ENCODE data around the gene CGREF1. TPM values are rescaled to one million over a fixed set of nuclear protein-coding genes. Genes with fewer than 3 reads are reported as not detected.
A peak's percentile ranks its signal among the peaks of the same experiment; 100 is the strongest.

The CGREF1 gene
- total and polyA plus RNA-seq, 4 donors: 0.55 to 0.89 (median 0.69) TPM

DNA sequence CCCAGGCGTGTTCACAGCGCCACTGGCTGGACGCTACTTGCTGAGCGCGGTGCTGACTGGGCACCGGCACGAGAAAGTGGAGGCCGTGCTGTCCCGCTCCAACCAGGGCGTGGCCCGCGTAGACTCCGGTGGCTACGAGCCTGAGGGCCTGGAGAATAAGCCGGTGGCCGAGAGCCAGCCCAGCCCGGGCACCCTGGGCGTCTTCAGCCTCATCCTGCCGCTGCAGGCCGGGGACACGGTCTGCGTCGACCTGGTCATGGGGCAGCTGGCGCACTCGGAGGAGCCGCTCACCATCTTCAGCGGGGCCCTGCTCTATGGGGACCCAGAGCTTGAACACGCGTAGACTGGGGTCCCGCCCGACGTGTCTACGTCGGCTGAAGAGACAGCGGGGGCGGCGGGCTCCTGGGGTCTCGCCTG is 33.2 kb downstream of the CGREF1 start:
- H3K27ac ChIP-seq (ENCODE audit: low read depth in 1 of 2, low read length in 1 of 2): peak overlapping the region; percentile 92
- H3K9me3 ChIP-seq (ENCODE audit: control insufficient read depth in 4 of 4, insufficient read depth in 3 of 4, low read length in 3 of 4): no peaks in the 10 kb centered on the region
- H3K9ac ChIP-seq (ENCODE audit: insufficient read depth in 1 of 2, low read length in 2 of 2): no peak overlapping the region
- TF ChIP-seq, protein P1, sequence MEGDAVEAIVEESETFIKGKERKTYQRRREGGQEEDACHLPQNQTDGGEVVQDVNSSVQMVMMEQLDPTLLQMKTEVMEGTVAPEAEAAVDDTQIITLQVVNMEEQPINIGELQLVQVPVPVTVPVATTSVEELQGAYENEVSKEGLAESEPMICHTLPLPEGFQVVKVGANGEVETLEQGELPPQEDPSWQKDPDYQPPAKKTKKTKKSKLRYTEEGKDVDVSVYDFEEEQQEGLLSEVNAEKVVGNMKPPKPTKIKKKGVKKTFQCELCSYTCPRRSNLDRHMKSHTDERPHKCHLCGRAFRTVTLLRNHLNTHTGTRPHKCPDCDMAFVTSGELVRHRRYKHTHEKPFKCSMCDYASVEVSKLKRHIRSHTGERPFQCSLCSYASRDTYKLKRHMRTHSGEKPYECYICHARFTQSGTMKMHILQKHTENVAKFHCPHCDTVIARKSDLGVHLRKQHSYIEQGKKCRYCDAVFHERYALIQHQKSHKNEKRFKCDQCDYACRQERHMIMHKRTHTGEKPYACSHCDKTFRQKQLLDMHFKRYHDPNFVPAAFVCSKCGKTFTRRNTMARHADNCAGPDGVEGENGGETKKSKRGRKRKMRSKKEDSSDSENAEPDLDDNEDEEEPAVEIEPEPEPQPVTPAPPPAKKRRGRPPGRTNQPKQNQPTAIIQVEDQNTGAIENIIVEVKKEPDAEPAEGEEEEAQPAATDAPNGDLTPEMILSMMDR (IDR thresholded peaks at IDR 0.05; ENCODE audit: control extremely low read depth, extremely low read depth): peak; percentile 65
- peaks cover 0 to 51% (median 6%) of the 10 kb centered on the region in 5 donors for H3K4me1 ChIP-seq (ENCODE audit: control insufficient read depth in 5 of 5, insufficient read depth in 5 of 5, low read length in 5 of 5)
- H3K4me3 ChIP-seq: peak overlapping the region; percentile 57
- DNase-seq (peak; percentile 58 to 71 (median 58)), ATAC-seq (ENCODE audit: insufficient read depth, low FRiP score) (peak; percentile 50)
- H3K36me3 ChIP-seq (ENCODE audit: control insufficient read depth in 4 of 4, insufficient read depth in 4 of 4, low read length in 4 of 4): peaks cover 0 to 38% (median 8%) of the 10 kb centered on the region in 4 donors
- no peaks in the 10 kb centered on the region for H3K27me3 ChIP-seq (ENCODE audit: control insufficient read depth in 3 of 3, insufficient read depth in 3 of 3, low read length in 2 of 3)
- 0 to 1% methylated on average over 35 to 38 of the region's 38 CpGs for WGBS, 2 donors

DNA sequence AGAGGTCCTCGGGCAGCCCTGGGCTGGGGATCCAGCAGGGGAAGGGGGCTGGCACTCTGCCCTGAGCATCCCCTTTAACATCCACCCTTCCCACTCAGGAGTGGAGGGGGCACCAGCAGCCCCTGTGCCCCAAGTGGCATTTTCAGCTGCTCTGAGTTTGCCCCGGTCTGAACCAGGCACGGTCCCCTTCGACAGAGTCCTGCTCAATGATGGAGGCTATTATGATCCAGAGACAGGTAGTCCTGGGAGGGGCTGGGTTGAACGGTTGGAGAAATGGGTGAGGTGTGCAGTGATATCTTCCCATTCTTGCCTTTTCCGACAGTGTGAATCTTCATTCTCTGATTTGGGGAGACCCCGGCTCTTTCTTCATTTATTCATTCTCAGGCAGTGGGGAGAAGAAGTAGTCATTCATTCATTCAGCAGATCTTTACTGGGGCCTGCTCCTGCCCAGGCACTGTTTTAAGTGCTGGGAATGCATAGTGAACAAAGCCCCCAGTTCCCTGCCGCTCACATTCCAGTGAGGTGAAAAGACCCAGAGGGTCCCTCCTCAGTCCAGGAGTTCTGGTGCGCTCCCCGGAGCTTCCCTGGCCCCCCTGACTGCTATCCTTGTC is 33.8 kb downstream of the CGREF1 start:
- H3K27ac ChIP-seq (ENCODE audit: low read depth in 1 of 2, low read length in 1 of 2): peak overlapping the region; percentile 92
- no peaks in the 10 kb centered on the region for H3K9me3 ChIP-seq (ENCODE audit: control insufficient read depth in 4 of 4, insufficient read depth in 3 of 4, low read length in 3 of 4)
- no peaks in the 10 kb centered on the region for H3K27me3 ChIP-seq (ENCODE audit: control insufficient read depth in 3 of 3, insufficient read depth in 3 of 3, low read length in 2 of 3)
- ATAC-seq (ENCODE audit: insufficient read depth, low FRiP score): no peak
- no peak overlapping the region for H3K4me3 ChIP-seq
- no peak for DNase-seq
- H3K36me3 ChIP-seq (ENCODE audit: control insufficient read depth in 4 of 4, insufficient read depth in 4 of 4, low read length in 4 of 4): peaks cover 0 to 43% (median 10%) of the 10 kb centered on the region in 4 donors
- H3K9ac ChIP-seq (ENCODE audit: insufficient read depth in 1 of 2, low read length in 2 of 2): no peak overlapping the region
- TF ChIP-seq, protein P1 (IDR thresholded peaks at IDR 0.05; ENCODE audit: control extremely low read depth, extremely low read depth): no peak
- H3K4me1 ChIP-seq (ENCODE audit: control insufficient read depth in 5 of 5, insufficient read depth in 5 of 5, low read length in 5 of 5): peaks cover 0 to 56% (median 6%) of the 10 kb centered on the region in 5 donors
- WGBS, 2 donors: 60 to 66% methylated on average over 10 of the region's 10 CpGs

DNA sequence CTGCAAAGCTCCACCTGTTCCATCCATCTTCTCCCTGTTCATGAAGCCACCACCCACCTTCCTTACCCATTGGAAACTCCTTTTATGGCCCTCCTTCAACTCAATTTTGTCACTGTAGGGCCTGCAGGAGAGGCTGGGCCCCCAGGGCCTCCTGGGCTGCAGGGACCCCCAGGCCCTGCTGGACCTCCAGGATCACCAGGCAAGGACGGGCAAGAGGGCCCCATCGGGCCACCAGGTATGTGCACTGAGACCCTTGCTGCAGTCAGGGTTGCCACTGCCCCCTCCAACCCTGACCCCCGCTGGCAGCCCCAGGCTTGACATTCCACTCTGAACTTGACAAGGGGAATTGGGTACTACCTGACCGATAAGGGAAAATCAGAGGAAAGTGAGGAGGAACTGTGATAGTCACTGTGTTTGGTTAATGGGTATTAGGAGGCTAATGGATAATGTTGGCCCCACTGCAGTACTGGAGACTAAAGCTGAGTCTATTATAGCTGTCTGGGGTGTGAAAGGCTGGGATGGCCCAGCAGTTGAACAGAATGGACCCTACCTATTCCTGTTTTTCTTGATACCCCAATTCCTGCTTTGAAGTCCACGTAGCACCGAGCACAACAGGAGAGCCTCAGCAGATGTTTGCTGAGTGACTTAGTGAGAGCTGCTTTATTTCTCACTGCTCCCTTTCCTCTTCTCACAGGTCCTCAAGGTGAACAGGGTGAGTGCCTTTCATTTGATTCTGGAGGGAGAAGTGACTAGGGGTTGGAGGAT is 34.4 kb downstream of the CGREF1 start:
- TF ChIP-seq, protein P1 (IDR thresholded peaks at IDR 0.05; ENCODE audit: control extremely low read depth, extremely low read depth): no peak
- H3K4me1 ChIP-seq (ENCODE audit: control insufficient read depth in 5 of 5, insufficient read depth in 5 of 5, low read length in 5 of 5): peaks cover 0 to 59% (median 6%) of the 10 kb centered on the region in 5 donors
- no peak overlapping the region for H3K4me3 ChIP-seq
- DNase-seq (no peak), ATAC-seq (ENCODE audit: insufficient read depth, low FRiP score) (no peak)
- H3K27me3 ChIP-seq (ENCODE audit: control insufficient read depth in 3 of 3, insufficient read depth in 3 of 3, low read length in 2 of 3): no peaks in the 10 kb centered on the region
- 89% methylated on average over 6 of the region's 6 CpGs for WGBS, 2 donors
- peaks cover 0 to 50% (median 11%) of the 10 kb centered on the region in 4 donors for H3K36me3 ChIP-seq (ENCODE audit: control insufficient read depth in 4 of 4, insufficient read depth in 4 of 4, low read length in 4 of 4)
- no peak overlapping the region for H3K27ac ChIP-seq (ENCODE audit: low read depth in 1 of 2, low read length in 1 of 2)
- no peak overlapping the region for H3K9ac ChIP-seq (ENCODE audit: insufficient read depth in 1 of 2, low read length in 2 of 2)
- no peaks in the 10 kb centered on the region for H3K9me3 ChIP-seq (ENCODE audit: control insufficient read depth in 4 of 4, insufficient read depth in 3 of 4, low read length in 3 of 4)

Data from lung (tissue), 12 donors.